Body of pancreas (tissue), 4 donors: ENCODE results near the gene MT1A.

Source experiments
- POLR2A ChIP-seq, 3 donors: fragments of 450-650 bp; IDR thresholded peaks; one replicate each; pipeline ENCODE4 v1.6.1; 2016; ENCODE audit warnings: antibody characterized with exemption in 3 of 3, mild to moderate bottlenecking in 2 of 3
- TF ChIP-seq, protein P1 (sequence below), 7 experiments: fragments of 450-650 bp in 4 of 7; fragments of 200-600 bp in 3 of 7; sonication (generic) in 3 of 7; IDR thresholded peaks; one replicate each; pipeline ENCODE4 v1.5.1; 2016 to 2019; ENCODE audit warnings: antibody characterized with exemption in 7 of 7

DNA sequence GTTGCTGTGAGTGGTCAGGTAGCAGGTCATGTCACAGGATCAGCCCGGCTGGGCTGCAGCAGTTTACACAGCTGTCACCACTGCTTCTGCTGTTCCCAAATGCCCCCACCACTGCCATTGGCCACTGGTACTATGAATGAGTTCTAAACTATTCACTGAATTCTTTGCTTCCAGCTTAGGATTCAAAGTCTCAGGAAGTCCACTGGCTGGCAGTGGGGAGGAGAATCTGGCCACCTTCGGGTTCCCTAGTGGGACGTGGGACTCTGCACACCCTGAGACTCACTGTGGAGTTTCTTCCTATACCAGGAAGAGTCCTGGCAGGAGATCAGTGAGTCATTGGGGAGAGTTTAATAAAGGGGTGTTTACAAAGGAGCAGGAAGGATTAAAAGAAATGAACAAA lies 50.7 kb downstream of the MT1A start:
- TF ChIP-seq, protein P1, sequence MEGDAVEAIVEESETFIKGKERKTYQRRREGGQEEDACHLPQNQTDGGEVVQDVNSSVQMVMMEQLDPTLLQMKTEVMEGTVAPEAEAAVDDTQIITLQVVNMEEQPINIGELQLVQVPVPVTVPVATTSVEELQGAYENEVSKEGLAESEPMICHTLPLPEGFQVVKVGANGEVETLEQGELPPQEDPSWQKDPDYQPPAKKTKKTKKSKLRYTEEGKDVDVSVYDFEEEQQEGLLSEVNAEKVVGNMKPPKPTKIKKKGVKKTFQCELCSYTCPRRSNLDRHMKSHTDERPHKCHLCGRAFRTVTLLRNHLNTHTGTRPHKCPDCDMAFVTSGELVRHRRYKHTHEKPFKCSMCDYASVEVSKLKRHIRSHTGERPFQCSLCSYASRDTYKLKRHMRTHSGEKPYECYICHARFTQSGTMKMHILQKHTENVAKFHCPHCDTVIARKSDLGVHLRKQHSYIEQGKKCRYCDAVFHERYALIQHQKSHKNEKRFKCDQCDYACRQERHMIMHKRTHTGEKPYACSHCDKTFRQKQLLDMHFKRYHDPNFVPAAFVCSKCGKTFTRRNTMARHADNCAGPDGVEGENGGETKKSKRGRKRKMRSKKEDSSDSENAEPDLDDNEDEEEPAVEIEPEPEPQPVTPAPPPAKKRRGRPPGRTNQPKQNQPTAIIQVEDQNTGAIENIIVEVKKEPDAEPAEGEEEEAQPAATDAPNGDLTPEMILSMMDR (IDR thresholded peaks at IDR 0.05): no peak
- TF ChIP-seq POLR2A (IDR thresholded peaks at IDR 0.05): no peak
